A549 (cell line): ENCODE data around the gene GPS1. TPM values are rescaled to one million over a fixed set of nuclear protein-coding genes. Genes with fewer than 3 reads are reported as not detected.

Experiments used
- ATAC-seq, 2 experiments: fragments of 200-7000 bp in 1 of 2; fragments of >200 bp in 1 of 2; cut with Nextera tagmentation in 1 of 2; cut with Tn5 transposase in 1 of 2; 3 replicates each; pipeline versions ENCODE4 v1.8.0 to v1.9.1; 2018 to 2020; ENCODE audit warnings: mild to moderate bottlenecking in 1 of 2, moderate library complexity in 1 of 2
- CTCF ChIA-PET: fragments of 300-600 bp; sonication (Branson Sonifier 250); formaldehyde crosslinking; extraction: SDS; loops from one replicate; lab custom pipeline; 2021; ENCODE audit warnings: antibody characterized with exemption, inconsistent platforms; lab: Yijun Ruan, JAX
- POLR2A ChIA-PET: fragments of 350-600 bp; formaldehyde crosslinking; extraction: SDS; loops from one replicate; lab custom pipeline; 2021; ENCODE audit warnings: antibody characterized with exemption, inconsistent platforms; lab: Yijun Ruan, JAX
- DNase-seq, 2 experiments: peaks; one replicate each; pipeline versions ENCODE4 v3.0.0 to v3.0.0-alpha.2; 2011 to 2016; ENCODE audit warnings: low read depth in 1 of 2, low spot score in 1 of 2
- FAIRE-seq: peaks from 2 replicates; lab custom pipeline; 2011; peaks lifted over from hg19 to GRCh38; lab: Jason Lieb, UNC
- H3K27ac ChIP-seq, 2 experiments: fragments of >200 bp; sonication (Bioruptor Twin); formaldehyde crosslinking; 3 replicates each; pipeline ENCODE4 v1.5.1; 2016 to 2017
- H3K4me1 ChIP-seq: fragments of >200 bp; sonication (Bioruptor Twin); formaldehyde crosslinking; 3 replicates; pipeline ENCODE4 v1.6.1; 2016
- H3K4me2 ChIP-seq: fragments of >200 bp; sonication (Bioruptor Twin); formaldehyde crosslinking; 3 replicates; pipeline ENCODE4 v1.6.1; 2016
- H3K4me3 ChIP-seq: fragments of >200 bp; sonication (Bioruptor Twin); formaldehyde crosslinking; 3 replicates; pipeline ENCODE4 v1.5.1; 2016
- H3K9me3 ChIP-seq: fragments of >200 bp; sonication (Bioruptor Twin); formaldehyde crosslinking; 3 replicates; pipeline ENCODE4 v1.6.1; 2016
- ATOH8 ChIP-seq: fragments of 250-450 bp; sonication (Bioruptor Pico); IDR thresholded peaks from 2 replicates; pipeline ENCODE4 v1.5.0; 2020; ENCODE audit warnings: low read depth, mild to moderate bottlenecking, moderate library complexity
- BCL3 ChIP-seq: fragments of >200 bp; sonication (Bioruptor Twin); formaldehyde crosslinking; IDR thresholded peaks from 3 replicates; pipeline ENCODE4 v1.6.1; 2016
- EHF ChIP-seq: fragments of 250-450 bp; sonication (Bioruptor Pico); IDR thresholded peaks from 2 replicates; pipeline ENCODE4 v1.5.0; 2020; ENCODE audit warnings: mild to moderate bottlenecking
- ESRRA ChIP-seq: fragments of 150-350 bp; IDR thresholded peaks from 2 replicates; pipeline ENCODE4 v1.6.1; 2014; ENCODE audit warnings: mild to moderate bottlenecking, low read length, borderline replicate concordance
- FOSB ChIP-seq: fragments of 250-450 bp; sonication (Bioruptor Pico); IDR thresholded peaks from 2 replicates; pipeline ENCODE4 v1.5.0; 2020; ENCODE audit warnings: mild to moderate bottlenecking, moderate library complexity
- FOSL2 ChIP-seq, 2 experiments: fragments of 450-650 bp in 1 of 2; fragments of >200 bp in 1 of 2; sonication (Bioruptor Twin) in 1 of 2; formaldehyde crosslinking; IDR thresholded peaks; 2 replicates each; pipeline versions ENCODE4 v1.5.0 to v1.6.1; 2016 to 2020; ENCODE audit warnings: mild to moderate bottlenecking in 1 of 2, moderate library complexity in 1 of 2
- FOXS1 ChIP-seq: fragments of 250-450 bp; sonication (Bioruptor Pico); IDR thresholded peaks from 2 replicates; pipeline ENCODE4 v1.5.0; 2020; ENCODE audit warnings: mild to moderate bottlenecking, moderate library complexity
- GATA3 ChIP-seq: IDR thresholded peaks from 2 replicates; pipeline ENCODE4 v1.6.1; 2012; ENCODE audit warnings: borderline replicate concordance
- HDAC2 ChIP-seq: fragments of 200-600 bp; sonication (generic); IDR thresholded peaks from 2 replicates; pipeline ENCODE4 v1.6.1; 2016
- HES2 ChIP-seq: fragments of >200 bp; sonication (Bioruptor Twin); formaldehyde crosslinking; IDR thresholded peaks from 2 replicates; pipeline ENCODE4 v1.6.1; 2016
- HEYL ChIP-seq: fragments of 250-450 bp; sonication (Bioruptor Pico); IDR thresholded peaks from 2 replicates; pipeline ENCODE4 v1.8.0; 2021; ENCODE audit warnings: mild to moderate bottlenecking, moderate library complexity
- HMGXB4 ChIP-seq: fragments of 250-450 bp; sonication (Bioruptor Pico); IDR thresholded peaks from 2 replicates; pipeline ENCODE4 v1.5.0; 2021; ENCODE audit warnings: mild to moderate bottlenecking, moderate library complexity, borderline replicate concordance
- HOXA7 ChIP-seq: fragments of 250-450 bp; sonication (Bioruptor Pico); IDR thresholded peaks from 2 replicates; pipeline ENCODE4 v1.5.0; 2020; ENCODE audit warnings: mild to moderate bottlenecking, moderate library complexity
- HOXB13 ChIP-seq: fragments of 250-450 bp; sonication (Bioruptor Pico); IDR thresholded peaks from 2 replicates; pipeline ENCODE4 v1.5.0; 2020; ENCODE audit warnings: low read depth, mild to moderate bottlenecking, moderate library complexity
- HOXB5 ChIP-seq: fragments of 250-450 bp; sonication (Bioruptor Pico); IDR thresholded peaks from 2 replicates; pipeline ENCODE4 v1.5.0; 2020; ENCODE audit warnings: mild to moderate bottlenecking, moderate library complexity
- KDM1A ChIP-seq: fragments of 200-600 bp; sonication (generic); IDR thresholded peaks from 2 replicates; pipeline ENCODE4 v1.6.1; 2016; ENCODE audit warnings: low read depth, mild to moderate bottlenecking
- MAFK ChIP-seq: fragments of 450-650 bp; IDR thresholded peaks from 2 replicates; pipeline ENCODE4 v1.6.1; 2014; ENCODE audit not compliant: partially characterized antibody
- MAX ChIP-seq: IDR thresholded peaks from 2 replicates; pipeline ENCODE4 v1.6.1; 2012
- MYC ChIP-seq: IDR thresholded peaks from 2 replicates; pipeline ENCODE4 v1.6.1; 2012; ENCODE audit warnings: mild to moderate bottlenecking, inconsistent platforms, low read length, improper control_type of control experiment, borderline replicate concordance
- POLR2AphosphoS2 ChIP-seq: conservative IDR thresholded peaks from 2 replicates; pipeline ENCODE4 v1.6.1; 2012; ENCODE audit warnings: low read length, improper control_type of control experiment, inconsistent platforms
- RARB ChIP-seq: fragments of 250-450 bp; sonication (Bioruptor Pico); IDR thresholded peaks from 2 replicates; pipeline ENCODE4 v1.8.0; 2021; ENCODE audit warnings: mild to moderate bottlenecking, moderate library complexity
- REST ChIP-seq: fragments of 200-600 bp; sonication (generic); IDR thresholded peaks from 2 replicates; pipeline ENCODE4 v1.6.1; 2016; ENCODE audit warnings: antibody characterized with exemption, mild to moderate bottlenecking, moderate library complexity
- RFX5 ChIP-seq: fragments of 450-650 bp; IDR thresholded peaks from 2 replicates; pipeline ENCODE4 v1.7.1; 2014; ENCODE audit warnings: antibody characterized with exemption, mild to moderate bottlenecking, moderate library complexity
- SREBF2 ChIP-seq: fragments of 450-650 bp; IDR thresholded peaks from 2 replicates; pipeline ENCODE4 v1.6.1; 2014; ENCODE audit warnings: mild to moderate bottlenecking, moderate library complexity
- TFCP2L1 ChIP-seq: fragments of 250-450 bp; sonication (Bioruptor Pico); IDR thresholded peaks from 2 replicates; pipeline ENCODE4 v1.5.0; 2021; ENCODE audit warnings: mild to moderate bottlenecking
- TP53 ChIP-seq: fragments of 250-450 bp; sonication (Bioruptor Pico); IDR thresholded peaks from 2 replicates; pipeline ENCODE4 v1.5.0; 2021; ENCODE audit warnings: mild to moderate bottlenecking, moderate library complexity
- ZC3H11A ChIP-seq: fragments of 450-650 bp; IDR thresholded peaks from 2 replicates; pipeline ENCODE4 v1.6.1; 2014; ENCODE audit warnings: antibody characterized with exemption, mild to moderate bottlenecking
- ZSCAN20 ChIP-seq: fragments of 250-450 bp; sonication (Bioruptor Pico); IDR thresholded peaks from 2 replicates; pipeline ENCODE4 v1.8.0; 2022; ENCODE audit warnings: mild to moderate bottlenecking, moderate library complexity
- polyA plus RNA-seq, 4 experiments: library from polyadenylated mRNA; depleted of rRNA in 3 of 4; stranded (reverse); fragments of >200 nt; fragmentation: RNase III in 1 of 4; extraction: RNeasy Plus Mini Kit Qiagen cat#74134 plus additional on column Dnase treatment in 1 of 4; gene quantifications; 2 replicates in 3 of 4; 3 replicates in 1 of 4; pipeline ENCODE4 v1.2.3, GENCODE V29; 2011 to 2017

The GPS1 gene
- polyA plus RNA-seq, 2 of the 4 experiments (the other 2 are of a cell fraction) = 89.4 to 126 TPM

GRCh38 chr17:82065638-82066303, 14.1 kb downstream of the GPS1 start, which contains the start of gene DUS1L (continued):
- TF ChIP-seq RFX5 (no peak), ESRRA (peak; percentile 96), TFCP2L1 (CRISPR knock-in tag) (0 out of 2 replicates have a peak, but pooled peaks have one; percentile 52), SREBF2 (no peak), HOXB13 (CRISPR knock-in tag) (0 out of 2 replicates have a peak, but pooled peaks have one; percentile 46), MYC (0 out of 2 replicates have a peak, but pooled peaks have one; percentile 24), HMGXB4 (CRISPR knock-in tag) (peak; percentile 50; the same call in 1 of the 2 replicates), RARB (CRISPR knock-in tag) (peak; percentile 53; the same call in 1 of the 2 replicates), MAFK (no peak), GATA3 (peak; percentile 55), HEYL (CRISPR knock-in tag) (no peak), REST (peak; percentile 42), HOXB5 (CRISPR knock-in tag) (peak; percentile 68; the same call in 1 of the 2 replicates), EHF (CRISPR knock-in tag) (no peak), ZSCAN20 (CRISPR knock-in tag) (no peak), TP53 (CRISPR knock-in tag) (peak; percentile 80; the same call in 1 of the 2 replicates), ZC3H11A (0 out of 2 replicates have a peak, but pooled peaks have one; percentile 9), POLR2AphosphoS2 (no peak), BCL3 (peak; percentile 83; the same call in 1 of the 3 replicates)

GRCh38 chr17:82070611-82071010, 18.9 kb downstream of the GPS1 start:
- ChIA-PET POLR2A (interaction anchor here (0.7 to 0.8 kb wide), 2 partner anchors 24 to 28 kb away, joined by 3 read pairs; partner anchors contain the start of gene FASN), CTCF (interaction anchor here (0.6 to 1.4 kb wide), 5 partner anchors 26 to 132 kb away, joined by 3 to 4 read pairs (median 3); no protein-coding TSS in a partner anchor)
- no peak for FAIRE-seq
- H3K4me1 ChIP-seq = peaks cover 6% of the 10 kb centered on the region
- no peak overlapping the region for H3K4me3 ChIP-seq
- no peaks in the 10 kb centered on the region for H3K9me3 ChIP-seq
- H3K4me2 ChIP-seq = no peak overlapping the region
- no peak for DNase-seq
- no peak for ATAC-seq
- no peak overlapping the region for H3K27ac ChIP-seq
- no peak for TF ChIP-seq HDAC2
- TF ChIP-seq FOSB (CRISPR knock-in tag) = no peak
- TF ChIP-seq MAX = no peak
- TF ChIP-seq HOXA7 = no peak
- TF ChIP-seq FOXS1 (CRISPR knock-in tag) = no peak
- TF ChIP-seq FOSL2 (IDR thresholded peaks at IDR 0.05) = no peak
- TF ChIP-seq FOSL2 (CRISPR knock-in tag; IDR thresholded peaks at IDR 0.05) = no peak
- TF ChIP-seq HES2 = no peak
- TF ChIP-seq ATOH8 (CRISPR knock-in tag) = no peak
- no peak for TF ChIP-seq KDM1A
